ENCODE data around the gene DHX34.

The DHX34 gene

GRCh38 chr19:47315125-47315821 lies 33.8 kb upstream of the DHX34 start:
- no peak for TF ChIP-seq CTCF (IDR thresholded peaks at IDR 0.05; ENCODE audit: low read length)
- no peak for TF ChIP-seq EZH2 (IDR thresholded peaks at IDR 0.05; ENCODE audit: borderline replicate concordance, low read length)
- H3F3A ChIP-seq (ENCODE audit: insufficient read depth, low read length): no peaks in the 10 kb centered on the region
- H4K20me1 ChIP-seq (ENCODE audit: insufficient read depth, low read length): no peaks in the 10 kb centered on the region
- no peak overlapping the region for H3K9ac ChIP-seq (ENCODE audit: low read length)
- H3K9me2 ChIP-seq (ENCODE audit: low read depth, low read length): no peaks in the 10 kb centered on the region
- H3K79me2 ChIP-seq (ENCODE audit: insufficient read depth, low read length): no peaks in the 10 kb centered on the region
- no peaks in the 10 kb centered on the region; the same call in 1 of the 2 replicates for H3K27me3 ChIP-seq (ENCODE audit: insufficient read depth, low read length)
- no peak overlapping the region for H3K4me3 ChIP-seq (ENCODE audit: low read depth, low read length, poor library complexity, severe bottlenecking)
- H3K4me2 ChIP-seq (ENCODE audit: low read length): no peak overlapping the region
- H3K9me3 ChIP-seq (ENCODE audit: low read length): no peaks in the 10 kb centered on the region
- no peak overlapping the region for H2AFZ ChIP-seq (ENCODE audit: low read length)
- H3K36me3 ChIP-seq (ENCODE audit: insufficient read depth, low read length): no peaks in the 10 kb centered on the region
- no peak overlapping the region for H3K27ac ChIP-seq (ENCODE audit: low read depth, low read length, poor library complexity, severe bottlenecking)
- no peaks in the 10 kb centered on the region for H3K4me1 ChIP-seq (ENCODE audit: insufficient read depth, low read length, severe bottlenecking)

GRCh38 chr19:47316513-47316912 lies 32.6 kb upstream of the DHX34 start:
- Histone ChIP-seq H3K9ac (ENCODE audit: low read length) (no peak overlapping the region), H3K4me2 (ENCODE audit: low read length) (no peak overlapping the region), H3F3A (ENCODE audit: insufficient read depth, low read length) (no peaks in the 10 kb centered on the region), H3K9me3 (ENCODE audit: low read length) (no peaks in the 10 kb centered on the region), H3K36me3 (ENCODE audit: insufficient read depth, low read length) (no peaks in the 10 kb centered on the region), H3K9me2 (ENCODE audit: low read depth, low read length) (no peaks in the 10 kb centered on the region), H3K27ac (ENCODE audit: low read depth, low read length, poor library complexity, severe bottlenecking) (no peak overlapping the region), H2AFZ (ENCODE audit: low read length) (no peak overlapping the region), H4K20me1 (ENCODE audit: insufficient read depth, low read length) (no peaks in the 10 kb centered on the region), H3K4me3 (ENCODE audit: low read depth, low read length, poor library complexity, severe bottlenecking) (no peak overlapping the region), H3K79me2 (ENCODE audit: insufficient read depth, low read length) (no peaks in the 10 kb centered on the region), H3K27me3 (ENCODE audit: insufficient read depth, low read length) (peaks cover under 1% of the 10 kb centered on the region; the same call in 1 of the 2 replicates), H3K4me1 (ENCODE audit: insufficient read depth, low read length, severe bottlenecking) (no peaks in the 10 kb centered on the region)
- TF ChIP-seq CTCF (IDR thresholded peaks at IDR 0.05; ENCODE audit: low read length) (no peak), EZH2 (IDR thresholded peaks at IDR 0.05; ENCODE audit: borderline replicate concordance, low read length) (no peak)

- no peak overlapping the region for H2AFZ ChIP-seq (ENCODE audit: low read length)
- H3K36me3 ChIP-seq (ENCODE audit: insufficient read depth, low read length): no peaks in the 10 kb centered on the region
- H4K20me1 ChIP-seq (ENCODE audit: insufficient read depth, low read length): no peaks in the 10 kb centered on the region
- TF ChIP-seq CTCF (IDR thresholded peaks at IDR 0.05; ENCODE audit: low read length) (no peak), EZH2 (IDR thresholded peaks at IDR 0.05; ENCODE audit: borderline replicate concordance, low read length) (no peak)
- H3K4me3 ChIP-seq (ENCODE audit: low read depth, low read length, poor library complexity, severe bottlenecking): no peak overlapping the region
- H3K9ac ChIP-seq (ENCODE audit: low read length): no peak overlapping the region
- H3K27ac ChIP-seq (ENCODE audit: low read depth, low read length, poor library complexity, severe bottlenecking): no peak overlapping the region
- H3K9me3 ChIP-seq (ENCODE audit: low read length): 0 out of 2 replicates have a peak, but pooled peaks cover 3% of the 10 kb centered on the region
- no peaks in the 10 kb centered on the region for H3K79me2 ChIP-seq (ENCODE audit: insufficient read depth, low read length)
- no peaks in the 10 kb centered on the region for H3K9me2 ChIP-seq (ENCODE audit: low read depth, low read length)
- no peaks in the 10 kb centered on the region for H3F3A ChIP-seq (ENCODE audit: insufficient read depth, low read length)
- peaks cover 16% of the 10 kb centered on the region; the same call in 1 of the 2 replicates for H3K27me3 ChIP-seq (ENCODE audit: insufficient read depth, low read length)
- no peak overlapping the region for H3K4me2 ChIP-seq (ENCODE audit: low read length)
- no peaks in the 10 kb centered on the region for H3K4me1 ChIP-seq (ENCODE audit: insufficient read depth, low read length, severe bottlenecking)
Measured at GRCh38 chr19:47319923-47320871, 28.9 kb upstream of the DHX34 start.

Measured in OCI-LY1 (cell line).